Vagina (tissue), 2 donors: ENCODE data around the gene MRPS35. TPM values are rescaled to one million over a fixed set of nuclear protein-coding genes. Genes with fewer than 3 reads are reported as not detected.

Experiments
- DNase-seq, 2 donors: peaks; one replicate each; pipeline ENCODE4 v3.0.0-alpha.2; 2017; ENCODE audit errors: extremely low spot score in 2 of 2
- H3K27ac ChIP-seq: fragments of 200-600 bp; sonication (generic); one replicate; pipeline ENCODE4 v1.5.1; 2019
- H3K27me3 ChIP-seq: fragments of 200-600 bp; sonication (generic); one replicate; pipeline ENCODE4 v1.5.1; 2019
- H3K36me3 ChIP-seq, 2 donors: fragments of 200-600 bp; sonication (generic); one replicate each; pipeline ENCODE4 v1.5.1; 2017 to 2019
- H3K4me1 ChIP-seq: fragments of 200-600 bp; sonication (generic); one replicate; pipeline ENCODE4 v1.5.1; 2019
- H3K4me3 ChIP-seq, 2 donors: fragments of 200-600 bp; sonication (generic); 1 replicate in 1 of 2; 2 replicates in 1 of 2; pipeline ENCODE4 v1.5.1; 2016 to 2019
- H3K9me3 ChIP-seq: fragments of 200-600 bp; sonication (generic); one replicate; pipeline ENCODE4 v1.5.1; 2019
- CTCF ChIP-seq, 3 experiments: fragments of 450-650 bp in 2 of 3; fragments of 200-600 bp in 1 of 3; sonication (generic) in 1 of 3; IDR thresholded peaks; one replicate each; pipeline ENCODE4 v1.5.1; 2017 to 2019; ENCODE audit warnings: antibody characterized with exemption in 3 of 3, mild to moderate bottlenecking in 2 of 3, moderate library complexity in 2 of 3
- POLR2A ChIP-seq, 2 donors: fragments of 450-650 bp; IDR thresholded peaks; one replicate each; pipeline ENCODE4 v1.6.1; 2017; ENCODE audit warnings: antibody characterized with exemption in 2 of 2, mild to moderate bottlenecking in 2 of 2, moderate library complexity in 2 of 2
- POLR2AphosphoS5 ChIP-seq, 2 donors: sonication (generic); formaldehyde crosslinking; IDR thresholded peaks; one replicate each; pipeline ENCODE4 v1.9.0; 2017; ENCODE audit warnings: antibody characterized with exemption in 2 of 2, mild to moderate bottlenecking in 2 of 2, low read depth in 1 of 2; ENCODE audit not compliant: insufficient read depth in 1 of 2
- intact Hi-C: fragments of 100-400 bp; cut with DNase I; formaldehyde crosslinking; loops from one replicate; pipeline ENCODE4 v1.15.1; 2023
- total RNA-seq: library from RNA; depleted of rRNA; stranded (reverse); fragments of >200 nt; gene quantifications from one replicate; pipeline ENCODE4 v1.2.3, GENCODE V29; 2016

The MRPS35 gene
- total RNA-seq, 1 donor from 2014 or later: 25.3 TPM

DNA sequence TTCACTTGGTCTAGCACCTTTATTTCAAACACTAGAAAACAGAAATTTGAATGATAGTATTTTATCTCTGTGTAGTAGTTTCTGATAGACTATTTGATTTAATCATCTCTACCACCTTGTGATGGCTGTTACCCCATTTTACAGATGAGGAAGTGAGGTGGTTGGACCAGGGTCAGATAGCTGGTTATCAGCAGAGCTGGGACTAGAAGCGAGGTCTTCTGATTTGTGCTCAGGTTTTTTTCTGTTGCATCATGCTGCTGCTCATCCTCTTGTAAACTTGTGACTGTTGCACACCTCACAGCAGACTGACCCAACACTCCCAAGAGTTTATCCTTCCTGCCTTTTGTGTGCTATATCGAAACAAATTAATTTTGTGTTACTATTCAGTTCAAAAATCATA, 79.5 kb downstream of the MRPS35 start:
- intact Hi-C loops: no loop called here
- Histone ChIP-seq H3K9me3 (no peaks in the 10 kb centered on the region), H3K4me1 (peaks cover 8% of the 10 kb centered on the region), H3K4me3 (no peak overlapping the region), H3K27ac (no peak overlapping the region), H3K36me3 (peaks cover 0 to 34% of the 10 kb centered on the region in 2 donors), H3K27me3 (no peaks in the 10 kb centered on the region)
- no peak for DNase-seq
- no peak for TF ChIP-seq POLR2A (IDR thresholded peaks at IDR 0.05)
- no peak for TF ChIP-seq POLR2AphosphoS5 (IDR thresholded peaks at IDR 0.05; ENCODE audit: insufficient read depth in 1 of 2, low read depth in 1 of 2)
- no peak for TF ChIP-seq CTCF (IDR thresholded peaks at IDR 0.05)

DNA sequence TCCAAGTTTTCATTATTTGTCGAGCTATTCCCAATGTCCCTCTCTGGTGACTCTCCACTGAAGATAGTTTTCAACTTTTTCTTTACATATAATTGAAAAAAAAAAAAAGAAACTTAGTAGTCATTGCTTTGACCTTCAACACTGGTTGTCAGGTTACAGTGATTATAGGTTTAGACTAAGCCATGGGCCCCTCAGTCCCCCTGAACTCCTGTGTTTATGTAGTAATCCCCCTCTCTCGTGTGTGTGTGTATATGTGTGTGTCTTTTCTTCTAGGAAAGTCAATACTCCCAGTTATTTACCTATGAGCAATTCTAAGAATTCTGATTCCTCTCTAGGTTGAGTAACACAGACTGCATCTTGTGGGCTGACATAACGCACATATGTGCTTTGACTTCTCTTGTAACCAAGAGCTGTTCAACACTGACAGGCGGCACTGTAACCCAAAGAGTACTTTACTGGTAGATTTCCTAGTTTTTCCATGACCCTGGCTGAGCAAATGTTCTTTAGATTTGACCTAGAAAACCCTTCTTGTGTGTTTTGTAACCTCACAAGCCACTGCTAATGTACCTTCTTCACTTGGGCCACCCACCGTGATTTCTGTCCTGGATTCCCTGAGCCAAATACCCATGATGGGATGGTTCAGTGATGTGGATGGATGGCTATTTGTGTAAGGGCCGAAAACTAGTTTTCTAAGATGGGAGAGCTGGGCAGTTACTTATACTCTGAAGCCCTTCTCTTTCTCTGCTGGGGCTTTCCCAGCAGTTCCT, 84.4 kb downstream of the MRPS35 start:
- no peak overlapping the region for H3K4me3 ChIP-seq
- H3K27ac ChIP-seq: no peak overlapping the region
- H3K9me3 ChIP-seq: no peaks in the 10 kb centered on the region
- no peaks in the 10 kb centered on the region for H3K27me3 ChIP-seq
- DNase-seq: no peak
- TF ChIP-seq CTCF (IDR thresholded peaks at IDR 0.05) (no peak), POLR2AphosphoS5 (IDR thresholded peaks at IDR 0.05; ENCODE audit: insufficient read depth in 1 of 2, low read depth in 1 of 2) (no peak), POLR2A (IDR thresholded peaks at IDR 0.05) (no peak)
- H3K4me1 ChIP-seq: no peaks in the 10 kb centered on the region
- intact Hi-C loops: no loop called here
- H3K36me3 ChIP-seq: peaks cover 0 to 59% of the 10 kb centered on the region in 2 donors

GRCh38 chr12:27796128-27796527, 85.5 kb downstream of the MRPS35 start:
- Histone ChIP-seq H3K4me3 (no peak overlapping the region), H3K4me1 (no peaks in the 10 kb centered on the region), H3K27ac (no peak overlapping the region), H3K9me3 (no peaks in the 10 kb centered on the region), H3K27me3 (no peaks in the 10 kb centered on the region), H3K36me3 (peaks cover 0 to 65% of the 10 kb centered on the region in 2 donors)
- intact Hi-C loops: no loop called here
- no peak for DNase-seq
- TF ChIP-seq POLR2AphosphoS5 (IDR thresholded peaks at IDR 0.05; ENCODE audit: insufficient read depth in 1 of 2, low read depth in 1 of 2) (no peak), CTCF (IDR thresholded peaks at IDR 0.05) (no peak), POLR2A (IDR thresholded peaks at IDR 0.05) (no peak)

GRCh38 chr12:27797301-27798025, 86.8 kb downstream of the MRPS35 start:
- no peak for TF ChIP-seq POLR2A (IDR thresholded peaks at IDR 0.05)
- TF ChIP-seq POLR2AphosphoS5 (IDR thresholded peaks at IDR 0.05; ENCODE audit: insufficient read depth in 1 of 2, low read depth in 1 of 2): no peak
- no peak for TF ChIP-seq CTCF (IDR thresholded peaks at IDR 0.05)
- intact Hi-C loops: no loop called here
- no peak for DNase-seq
- no peaks in the 10 kb centered on the region for H3K9me3 ChIP-seq
- H3K4me1 ChIP-seq: no peaks in the 10 kb centered on the region
- H3K4me3 ChIP-seq: no peak overlapping the region
- no peak overlapping the region for H3K27ac ChIP-seq
- peaks cover 0 to 52% of the 10 kb centered on the region in 2 donors for H3K36me3 ChIP-seq
- H3K27me3 ChIP-seq: no peaks in the 10 kb centered on the region

DNA sequence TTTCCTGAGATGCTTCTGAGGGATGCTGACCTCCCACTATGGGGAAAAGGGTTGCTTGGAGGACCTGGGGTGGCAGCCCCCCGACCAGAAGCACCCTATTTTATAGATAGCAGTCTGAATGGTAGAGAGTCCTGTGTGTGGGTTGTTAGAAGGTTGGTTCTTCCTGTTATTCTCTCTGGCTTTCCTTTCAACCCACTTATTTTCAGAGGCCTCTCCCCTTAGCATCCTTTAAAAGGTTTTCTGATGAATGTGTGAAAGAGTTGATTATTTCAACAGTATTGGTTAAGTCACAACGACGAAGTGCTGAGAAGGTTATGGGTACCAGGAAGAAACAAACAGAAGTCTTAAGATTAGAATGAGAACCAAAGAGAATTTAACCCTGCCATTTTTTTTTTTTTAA, 90.2 kb downstream of the MRPS35 start:
- H3K27me3 ChIP-seq: no peaks in the 10 kb centered on the region
- no peak for TF ChIP-seq POLR2AphosphoS5 (IDR thresholded peaks at IDR 0.05; ENCODE audit: insufficient read depth in 1 of 2, low read depth in 1 of 2)
- no peak for TF ChIP-seq POLR2A (IDR thresholded peaks at IDR 0.05)
- H3K9me3 ChIP-seq: no peaks in the 10 kb centered on the region
- intact Hi-C loops: no loop called here
- no peak overlapping the region for H3K4me3 ChIP-seq
- DNase-seq: no peak
- no peaks in the 10 kb centered on the region for H3K4me1 ChIP-seq
- peaks cover 0 to 31% of the 10 kb centered on the region in 2 donors for H3K36me3 ChIP-seq
- no peak overlapping the region for H3K27ac ChIP-seq
